Metanephros (tissue), 1 donor: ENCODE results near the gene SFMBT1. TPM values are rescaled to one million over a fixed set of nuclear protein-coding genes. Genes with fewer than 3 reads are reported as not detected.

Experiments
- total RNA-seq: library from RNA; depleted of rRNA; stranded (reverse); fragments of >200 nt; gene quantifications from one replicate; pipeline ENCODE4 v1.2.3, GENCODE V29; 2014

The SFMBT1 gene, protein sequence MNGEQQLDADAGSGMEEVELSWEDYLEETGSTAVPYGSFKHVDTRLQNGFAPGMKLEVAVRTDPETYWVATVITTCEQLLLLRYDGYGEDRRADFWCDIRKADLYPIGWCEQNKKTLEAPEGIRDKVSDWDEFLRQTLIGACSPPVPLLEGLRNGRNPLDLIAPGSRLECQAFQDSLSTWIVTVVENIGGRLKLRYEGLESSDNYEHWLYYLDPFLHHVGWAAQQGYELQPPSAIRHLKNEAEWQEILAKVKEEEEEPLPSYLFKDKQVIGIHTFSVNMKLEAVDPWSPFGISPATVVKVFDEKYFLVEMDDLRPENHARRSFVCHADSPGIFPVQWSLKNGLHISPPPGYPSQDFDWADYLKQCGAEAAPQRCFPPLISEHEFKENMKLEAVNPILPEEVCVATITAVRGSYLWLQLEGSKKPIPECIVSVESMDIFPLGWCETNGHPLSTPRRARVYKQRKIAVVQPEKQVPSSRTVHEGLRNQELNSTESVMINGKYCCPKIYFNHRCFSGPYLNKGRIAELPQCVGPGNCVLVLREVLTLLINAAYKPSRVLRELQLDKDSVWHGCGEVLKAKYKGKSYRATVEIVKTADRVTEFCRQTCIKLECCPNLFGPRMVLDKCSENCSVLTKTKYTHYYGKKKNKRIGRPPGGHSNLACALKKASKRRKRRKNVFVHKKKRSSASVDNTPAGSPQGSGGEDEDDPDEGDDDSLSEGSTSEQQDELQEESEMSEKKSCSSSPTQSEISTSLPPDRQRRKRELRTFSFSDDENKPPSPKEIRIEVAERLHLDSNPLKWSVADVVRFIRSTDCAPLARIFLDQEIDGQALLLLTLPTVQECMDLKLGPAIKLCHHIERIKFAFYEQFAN
- total RNA-seq = 13.0 TPM

DNA sequence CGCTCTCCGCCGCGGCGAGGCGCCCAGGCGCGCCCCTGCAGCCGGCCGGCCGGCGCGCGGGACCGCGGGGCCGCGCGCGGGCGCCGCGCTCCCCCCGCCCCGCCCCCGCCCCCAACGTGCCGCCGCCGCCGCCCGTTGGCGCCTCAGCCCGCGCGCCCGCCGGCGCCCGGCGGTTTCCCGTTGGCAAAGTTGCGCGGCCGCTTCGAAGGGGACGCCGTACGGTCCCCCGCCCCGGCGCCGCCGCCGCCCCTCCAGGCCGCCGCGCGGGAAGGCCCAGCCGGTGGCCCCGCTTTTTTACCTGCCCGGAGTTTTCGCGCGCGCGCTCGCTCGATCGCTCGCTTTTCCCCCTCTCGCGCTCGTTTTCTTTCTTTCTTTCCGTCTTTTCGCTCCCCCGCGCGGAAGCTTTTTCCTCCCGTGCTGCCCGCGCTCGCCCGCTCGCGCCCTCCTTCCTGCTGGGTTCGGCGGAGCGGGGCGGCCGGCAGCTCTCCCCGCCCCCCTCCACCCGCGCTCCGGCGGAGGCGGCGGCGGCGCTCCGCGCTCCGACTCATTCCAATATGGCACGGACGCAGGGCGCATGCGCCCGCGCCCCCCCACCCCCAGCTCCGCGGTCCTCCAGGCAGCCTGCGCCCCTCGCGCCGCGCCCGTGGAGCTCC is at the start of gene SFMBT1:
TSS of gene SFMBT1 (minus strand) at position 556 of the 653 bp plus-strand sequence. CDS start 76,945 bp downstream, outside the sequence.

DNA sequence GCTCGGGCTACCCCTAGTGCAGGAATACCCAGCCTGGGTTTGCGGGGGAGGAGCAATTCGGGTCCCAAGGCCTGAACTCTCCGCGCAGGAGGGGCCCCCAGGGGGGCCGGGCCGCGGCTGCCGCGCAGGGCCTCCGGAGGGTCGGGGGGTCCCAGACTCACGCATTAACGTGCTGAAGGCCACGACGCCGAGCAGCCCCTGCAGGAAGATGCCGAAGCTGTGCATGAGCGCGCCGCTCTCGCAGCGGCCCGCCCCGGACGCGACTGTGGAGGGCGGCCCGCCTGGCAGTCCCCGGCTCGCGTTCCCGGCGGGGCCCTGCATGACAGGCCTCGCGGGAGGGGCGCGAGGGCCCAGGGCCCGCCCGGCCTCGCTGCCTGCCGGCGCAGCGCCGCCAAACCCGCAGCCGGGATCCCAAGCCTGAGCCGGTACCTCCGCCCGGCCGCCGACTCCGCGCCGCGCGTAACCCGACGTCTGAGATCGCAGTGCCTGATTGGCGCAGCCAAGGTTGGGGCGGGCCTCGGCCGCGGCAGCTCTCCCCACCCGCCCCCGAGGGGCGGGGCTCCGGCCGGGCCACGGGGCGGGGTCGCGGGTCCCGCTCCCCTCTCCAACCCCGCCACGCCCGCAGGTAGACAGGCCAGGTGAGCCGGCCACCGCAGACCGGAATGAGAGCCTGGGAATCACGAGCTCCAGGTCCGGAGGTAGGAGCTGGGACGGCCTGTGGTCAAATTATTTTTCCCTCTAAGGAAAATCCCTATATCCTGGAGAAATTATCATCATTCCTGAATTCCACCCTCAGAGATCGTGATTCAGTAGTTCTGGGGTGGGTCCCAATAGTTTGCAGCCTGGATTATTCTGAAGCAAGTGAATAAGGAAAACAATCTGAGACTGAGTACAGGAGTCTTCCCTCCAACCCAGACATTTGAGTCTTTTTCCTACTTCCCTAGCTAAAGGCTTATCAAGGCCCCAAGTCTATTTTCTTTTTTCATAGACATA is 148.4 kb downstream of the SFMBT1 start, which contains the start of gene STIMATE:
TSS of gene STIMATE (minus strand) at position 419 of the 993 bp plus-strand sequence. CDS start at position 321, 98 bp downstream.

Other genes starting within 250 kb of the SFMBT1 start
- gene ITIH4, start 215.4 kb downstream of the SFMBT1 start, total RNA-seq = 10.7 TPM
- 11.9 TPM for gene MUSTN1, start 211.1 kb downstream of the SFMBT1 start, total RNA-seq
- 20.0 TPM for gene STIMATE, start 148.5 kb downstream of the SFMBT1 start, total RNA-seq
- 14.8 TPM for gene RFT1, start 84.4 kb upstream of the SFMBT1 start, total RNA-seq
- gene PRKCD, start 115.1 kb upstream of the SFMBT1 start, total RNA-seq = 11.7 TPM
- 194 TPM for gene TKT, start 209.9 kb upstream of the SFMBT1 start, total RNA-seq